Neuronal stem cell (in vitro differentiated cells): Measurements from ENCODE around the gene CCR6.
"Not testable (repeated sequence)": the region's sequence is repeated elsewhere in the genome, so short reads cannot be mapped to it uniquely, and the experiment has no call there.

ENCODE experiments used
- DNase-seq: peaks from one replicate; pipeline ENCODE4 v3.0.0-alpha.2; 2013; ENCODE audit warnings: low spot score
- H2AFZ ChIP-seq: one replicate; pipeline ENCODE4 v1.6.1; 2013; ENCODE audit warnings: mild to moderate bottlenecking, low read length, inconsistent platforms
- H2AK5ac ChIP-seq: 2 replicates; pipeline ENCODE4 v1.6.1; 2013; ENCODE audit warnings: low read depth, mild to moderate bottlenecking, inconsistent platforms, low read length, moderate library complexity, mixed read lengths
- H2BK120ac ChIP-seq: 2 replicates; pipeline ENCODE4 v1.6.1; 2013; ENCODE audit warnings: low read depth, mild to moderate bottlenecking, inconsistent platforms, low read length, moderate library complexity, mixed read lengths
- H2BK12ac ChIP-seq: one replicate; pipeline ENCODE4 v1.6.1; 2013; ENCODE audit warnings: low read length, inconsistent platforms
- H2BK15ac ChIP-seq: 2 replicates; pipeline ENCODE4 v1.6.1; 2013; ENCODE audit warnings: mild to moderate bottlenecking, low read length, inconsistent platforms, mixed read lengths
- H2BK5ac ChIP-seq: one replicate; pipeline ENCODE4 v1.6.1; 2013; ENCODE audit warnings: inconsistent platforms, mild to moderate bottlenecking, low read length, moderate library complexity
- H3K14ac ChIP-seq: one replicate; pipeline ENCODE4 v1.6.1; 2013; ENCODE audit warnings: low read length, inconsistent platforms
- H3K18ac ChIP-seq: 2 replicates; pipeline ENCODE4 v1.6.1; 2013; ENCODE audit warnings: low read length, inconsistent platforms
- H3K23ac ChIP-seq: 2 replicates; pipeline ENCODE4 v1.6.1; 2013; ENCODE audit warnings: low read depth, mild to moderate bottlenecking, mixed read lengths, low read length, inconsistent platforms; ENCODE audit not compliant: poor library complexity
- H3K27ac ChIP-seq: replicated peaks from 3 replicates; pipeline ENCODE4 v1.5.1; 2013; ENCODE audit warnings: low read length, inconsistent platforms
- H3K27me3 ChIP-seq, 3 experiments: 2 replicates each; pipeline ENCODE4 v1.6.1; 2013; ENCODE audit warnings: low read length in 3 of 3, mild to moderate bottlenecking in 2 of 3, inconsistent platforms in 1 of 3, low read depth in 1 of 3, mixed read lengths in 1 of 3, moderate library complexity in 1 of 3; ENCODE audit not compliant: control insufficient read depth in 3 of 3, insufficient read depth in 3 of 3
- H3K36me3 ChIP-seq, 2 donors: replicated peaks in 1 of 2; 2 replicates each; pipeline ENCODE4 v1.6.1; 2013; ENCODE audit warnings: low read length in 2 of 2; ENCODE audit not compliant: control insufficient read depth in 2 of 2, insufficient read depth in 2 of 2
- H3K4ac ChIP-seq: 2 replicates; pipeline ENCODE4 v1.6.1; 2013; ENCODE audit warnings: inconsistent platforms, mild to moderate bottlenecking, low read length, moderate library complexity
- H3K4me1 ChIP-seq, 2 donors: 1 replicate in 1 of 2; 2 replicates in 1 of 2; pipeline ENCODE4 v1.6.1; 2013; ENCODE audit warnings: low read length in 2 of 2, low read depth in 1 of 2; ENCODE audit not compliant: control insufficient read depth in 2 of 2, insufficient read depth in 1 of 2
- H3K4me2 ChIP-seq: one replicate; pipeline ENCODE4 v1.6.1; 2013; ENCODE audit warnings: mild to moderate bottlenecking, low read length, inconsistent platforms; ENCODE audit not compliant: insufficient read depth, poor library complexity, severe bottlenecking
- H3K4me3 ChIP-seq, 2 donors: 2 replicates each; pipeline ENCODE4 v1.5.1; 2013; ENCODE audit warnings: low read length in 2 of 2, mild to moderate bottlenecking in 2 of 2, inconsistent platforms in 1 of 2, moderate library complexity in 1 of 2
- H3K79me1 ChIP-seq: one replicate; pipeline ENCODE4 v1.6.1; 2013; ENCODE audit warnings: low read depth, mild to moderate bottlenecking, inconsistent platforms, low read length, moderate library complexity
- H3K9ac ChIP-seq: one replicate; pipeline ENCODE4 v1.6.1; 2013; ENCODE audit warnings: mild to moderate bottlenecking, low read depth, low read length, inconsistent platforms; ENCODE audit not compliant: poor library complexity
- H3K9me3 ChIP-seq, 2 donors: replicated peaks in 1 of 2; 2 replicates each; pipeline versions ENCODE3 to v1.6.1; 2013; ENCODE audit warnings: low read length in 2 of 2, mild to moderate bottlenecking in 2 of 2, inconsistent platforms in 1 of 2, low read depth in 1 of 2, mixed read lengths in 1 of 2, moderate library complexity in 1 of 2; ENCODE audit not compliant: control insufficient read depth in 2 of 2, insufficient read depth in 1 of 2
- H4K8ac ChIP-seq: one replicate; pipeline ENCODE4 v1.6.1; 2013; ENCODE audit warnings: low read depth, mild to moderate bottlenecking, inconsistent platforms, low read length, moderate library complexity
- H4K91ac ChIP-seq: one replicate; pipeline ENCODE4 v1.6.1; 2013; ENCODE audit warnings: low read length, low read depth, mild to moderate bottlenecking, inconsistent platforms; ENCODE audit not compliant: poor library complexity
- WGBS, 2 donors: extraction: QIAGEN DNeasy Blood & Tissue Kit; methylation state at CpG; one replicate each; pipeline ENCODE4 v1.1.7; 2013; ENCODE audit warnings: missing lambda C conversion rate in 2 of 2, mixed read lengths in 1 of 2; ENCODE audit not compliant: insufficient read length in 2 of 2, insufficient replicate concordance in 1 of 2; ENCODE audit errors: extremely low coverage in 2 of 2; 5-methylcytosine and 5-hydroxymethylcytosine counted together

Gene CCR6

GRCh38 chr6:167079853-167080297 is 43.0 kb upstream of the CCR6 start:
- no peaks in the 10 kb centered on the region for H3K79me1 ChIP-seq
- no peak overlapping the region for H3K4ac ChIP-seq
- H3K14ac ChIP-seq: no peak overlapping the region
- no peak overlapping the region for H2AFZ ChIP-seq
- H3K36me3 ChIP-seq: no peaks in the 10 kb centered on the region
- H2BK15ac ChIP-seq: no peak overlapping the region
- no peak overlapping the region for H3K4me2 ChIP-seq
- DNase-seq: no peak
- H3K23ac ChIP-seq: no peak overlapping the region
- WGBS, 2 donors: no CpG with 5 or more reads among the region's 11 CpGs
- H2BK120ac ChIP-seq: no peak overlapping the region
- no peak overlapping the region for H3K9ac ChIP-seq
- H3K4me1 ChIP-seq: peaks cover 9 to 15% of the 10 kb centered on the region in 2 donors
- H2BK12ac ChIP-seq: no peak overlapping the region
- no peaks in the 10 kb centered on the region for H3K27me3 ChIP-seq
- no peak overlapping the region for H4K8ac ChIP-seq
- H2AK5ac ChIP-seq: no peak overlapping the region
- H3K27ac ChIP-seq: no peak overlapping the region
- no peak overlapping the region for H4K91ac ChIP-seq
- no peak overlapping the region for H3K4me3 ChIP-seq
- H3K9me3 ChIP-seq: no peaks in the 10 kb centered on the region
- H3K18ac ChIP-seq: no peak overlapping the region
- no peak overlapping the region for H2BK5ac ChIP-seq

GRCh38 chr6:167087857-167088354 is 35.0 kb upstream of the CCR6 start:
- Histone ChIP-seq H3K79me1 (no peaks in the 10 kb centered on the region), H2AK5ac (no peak overlapping the region), H3K4me1 (peaks cover 0 to 2% of the 10 kb centered on the region in 2 donors), H3K4ac (no peak overlapping the region), H3K9me3 (peaks cover 0 to 7% of the 10 kb centered on the region in 2 donors), H3K18ac (no peak overlapping the region), H4K8ac (no peak overlapping the region), H3K27ac (no peak overlapping the region), H4K91ac (no peak overlapping the region), H2BK120ac (no peak overlapping the region), H3K4me3 (no peak overlapping the region), H3K27me3 (no peaks in the 10 kb centered on the region), H3K9ac (no peak overlapping the region), H3K14ac (no peak overlapping the region), H2AFZ (no peak overlapping the region), H3K36me3 (no peaks in the 10 kb centered on the region), H2BK12ac (no peak overlapping the region), H3K23ac (no peak overlapping the region), H2BK15ac (no peak overlapping the region), H2BK5ac (no peak overlapping the region), H3K4me2 (no peak overlapping the region)
- DNase-seq: no peak
- no CpG with 5 or more reads among the region's 3 CpGs for WGBS, 2 donors

- not testable (repeated sequence) for H2BK15ac ChIP-seq, H3K4ac ChIP-seq, H3K9ac ChIP-seq, H3K4me2 ChIP-seq, H2BK5ac ChIP-seq, H2AFZ ChIP-seq, H2AK5ac ChIP-seq, H3K79me1 ChIP-seq, DNase-seq, H4K8ac ChIP-seq, H2BK12ac ChIP-seq, H3K4me1 ChIP-seq, H3K27me3 ChIP-seq, H3K4me3 ChIP-seq, H3K14ac ChIP-seq, H3K18ac ChIP-seq, H3K27ac ChIP-seq, H3K23ac ChIP-seq, H3K36me3 ChIP-seq, H2BK120ac ChIP-seq, H4K91ac ChIP-seq
- peaks cover 1 to 12% of the 10 kb centered on the region in 2 donors for H3K9me3 ChIP-seq
These were observed 34.2 kb upstream of the CCR6 start for GRCh38 chr6:167088741-167089140.

GRCh38 chr6:167089243-167090142 is 33.4 kb upstream of the CCR6 start:
- peak overlapping the region; percentile 22 for H2AK5ac ChIP-seq
- no peak overlapping the region for H3K4me3 ChIP-seq
- H3K4me1 ChIP-seq: peaks cover 0 to 6% of the 10 kb centered on the region in 2 donors
- H3K9me3 ChIP-seq: peaks cover 1 to 13% of the 10 kb centered on the region in 2 donors
- H3K18ac ChIP-seq: peak overlapping the region; percentile 23
- H3K9ac ChIP-seq: no peak overlapping the region
- no CpG with 5 or more reads among the region's 11 CpGs for WGBS, 2 donors
- H2BK12ac ChIP-seq: no peak overlapping the region
- no peak overlapping the region for H4K8ac ChIP-seq
- no peaks in the 10 kb centered on the region for H3K27me3 ChIP-seq
- H3K23ac ChIP-seq: no peak overlapping the region
- H2AFZ ChIP-seq: no peak overlapping the region
- H2BK5ac ChIP-seq: no peak overlapping the region
- no peak overlapping the region for H3K14ac ChIP-seq
- H3K27ac ChIP-seq: no peak overlapping the region
- no peak for DNase-seq
- H3K4me2 ChIP-seq: no peak overlapping the region
- H3K79me1 ChIP-seq: no peaks in the 10 kb centered on the region
- no peak overlapping the region for H2BK15ac ChIP-seq
- H2BK120ac ChIP-seq: no peak overlapping the region
- H3K36me3 ChIP-seq: no peaks in the 10 kb centered on the region
- no peak overlapping the region for H3K4ac ChIP-seq
- no peak overlapping the region for H4K91ac ChIP-seq
